IPS-NIHi7 (cell line): ENCODE data around the gene PLXNC1.
"Not testable (repeated sequence)": the region's sequence is repeated elsewhere in the genome, so short reads cannot be mapped to it uniquely, and the experiment has no call there.

Experiments used
- DNase-seq: peaks from one replicate; pipeline ENCODE4 v3.0.0; 2012; ENCODE audit warnings: mixed read lengths; ENCODE audit errors: extremely low spot score

PLXNC1 gene

GRCh38 chr12:94289461-94290312 lies 141.3 kb downstream of the PLXNC1 start:
- no peak for DNase-seq

- no peak for DNase-seq
Observed at GRCh38 chr12:94290353-94290752, 142.0 kb downstream of the PLXNC1 start.

GRCh38 chr12:94297096-94297699 lies 148.8 kb downstream of the PLXNC1 start:
- no peak for DNase-seq

GRCh38 chr12:94297876-94298505 lies 149.6 kb downstream of the PLXNC1 start:
- no peak for DNase-seq

- no peak for DNase-seq
Observed at GRCh38 chr12:94299846-94300245, 151.5 kb downstream of the PLXNC1 start.

- no peak for DNase-seq
Observed at GRCh38 chr12:94304012-94304411, 155.6 kb downstream of the PLXNC1 start.

- peak; percentile 65 for DNase-seq
Observed at GRCh38 chr12:94304566-94305061, 156.2 kb downstream of the PLXNC1 start.

GRCh38 chr12:94305130-94305957 lies 157.0 kb downstream of the PLXNC1 start:
- DNase-seq = no peak

- DNase-seq = no peak
Observed at GRCh38 chr12:94308612-94309011, 160.2 kb downstream of the PLXNC1 start.

- DNase-seq = no peak
Observed at GRCh38 chr12:94309373-94309772, 161.0 kb downstream of the PLXNC1 start.

- DNase-seq = no peak
Observed at GRCh38 chr12:94312378-94312777, 164.0 kb downstream of the PLXNC1 start.

- not testable (repeated sequence) for DNase-seq
Observed at GRCh38 chr12:94316600-94316999, 168.2 kb downstream of the PLXNC1 start.

- no peak for DNase-seq
Observed at GRCh38 chr12:94318181-94318580, 169.8 kb downstream of the PLXNC1 start.

GRCh38 chr12:94320109-94320508 lies 171.7 kb downstream of the PLXNC1 start:
- DNase-seq = no peak

GRCh38 chr12:94322346-94322745 lies 174.0 kb downstream of the PLXNC1 start:
- DNase-seq = no peak

GRCh38 chr12:94326234-94326633 lies 177.9 kb downstream of the PLXNC1 start:
- DNase-seq = no peak

- DNase-seq = no peak
Observed at GRCh38 chr12:94326727-94327126, 178.3 kb downstream of the PLXNC1 start.

GRCh38 chr12:94327809-94328208 lies 179.4 kb downstream of the PLXNC1 start:
- DNase-seq = no peak

GRCh38 chr12:94329366-94329765 lies 181.0 kb downstream of the PLXNC1 start:
- no peak for DNase-seq

- DNase-seq = no peak
Observed at GRCh38 chr12:94333396-94333795, 185.0 kb downstream of the PLXNC1 start.

- no peak for DNase-seq
Observed at GRCh38 chr12:94336211-94336925, 188.0 kb downstream of the PLXNC1 start.
